Central memory CD8-positive, alpha-beta T cell (primary cell): ENCODE data around the gene LAMA2.

Experiments
- ATAC-seq: fragments of 150-1000 bp; cut with Tn5 transposase; replicated peaks from 2 replicates; pipeline ENCODE4 v1.10.0; 2022; ENCODE audit warnings: mild to moderate bottlenecking, moderate FRiP score, moderate number of reproducible peaks; ENCODE audit not compliant: poor library complexity, severe bottlenecking; ENCODE audit errors: extremely low read depth
- DNase-seq, 2 donors: peaks; one replicate each; pipeline ENCODE4 v3.0.0; 2021; ENCODE audit warnings: low spot score in 2 of 2
- H3K27ac Mint-ChIP-seq: one replicate; pipeline ENCODE4 v1.8.0; 2022; ENCODE audit warnings: low read depth, mild to moderate bottlenecking, moderate library complexity, mixed read lengths
- H3K27me3 Mint-ChIP-seq: one replicate; pipeline ENCODE4 v1.8.0; 2022; ENCODE audit warnings: mixed read lengths
- H3K36me3 Mint-ChIP-seq: one replicate; pipeline ENCODE4 v1.8.0; 2022; ENCODE audit warnings: mild to moderate bottlenecking, moderate library complexity, mixed read lengths; ENCODE audit not compliant: insufficient read depth
- H3K4me1 Mint-ChIP-seq: one replicate; pipeline ENCODE4 v1.8.0; 2022; ENCODE audit warnings: mixed read lengths
- H3K4me3 Mint-ChIP-seq: one replicate; pipeline ENCODE4 v1.8.0; 2022; ENCODE audit warnings: mild to moderate bottlenecking, moderate library complexity, mixed read lengths
- H3K9me3 Mint-ChIP-seq: one replicate; pipeline ENCODE4 v1.8.0; 2022; ENCODE audit warnings: mixed read lengths

The LAMA2 gene

GRCh38 chr6:129240492-129240853 is 357.5 kb downstream of the LAMA2 start:
- no peak overlapping the region for H3K27ac Mint-ChIP-seq
- H3K27me3 Mint-ChIP-seq: peaks cover 18% of the 10 kb centered on the region
- DNase-seq: no peak
- no peak overlapping the region for H3K4me3 Mint-ChIP-seq
- no peak for ATAC-seq
- no peaks in the 10 kb centered on the region for H3K4me1 Mint-ChIP-seq
- H3K36me3 Mint-ChIP-seq: no peaks in the 10 kb centered on the region
- H3K9me3 Mint-ChIP-seq: no peaks in the 10 kb centered on the region

- ATAC-seq (no peak), DNase-seq (no peak)
- Mint-ChIP-seq H3K9me3 (no peaks in the 10 kb centered on the region), H3K27me3 (peaks cover 25% of the 10 kb centered on the region), H3K27ac (no peak overlapping the region), H3K4me3 (no peak overlapping the region), H3K4me1 (no peaks in the 10 kb centered on the region), H3K36me3 (no peaks in the 10 kb centered on the region)
These were observed 359.6 kb downstream of the LAMA2 start for GRCh38 chr6:129242546-129242945.

GRCh38 chr6:129243377-129243776 is 360.4 kb downstream of the LAMA2 start:
- no peak overlapping the region for H3K27ac Mint-ChIP-seq
- peaks cover 32% of the 10 kb centered on the region for H3K27me3 Mint-ChIP-seq
- no peak overlapping the region for H3K4me3 Mint-ChIP-seq

GRCh38 chr6:129248946-129249345 is 366.0 kb downstream of the LAMA2 start:
- Mint-ChIP-seq H3K27ac (no peak overlapping the region), H3K9me3 (no peaks in the 10 kb centered on the region), H3K36me3 (no peaks in the 10 kb centered on the region), H3K4me3 (no peak overlapping the region), H3K4me1 (no peaks in the 10 kb centered on the region), H3K27me3 (peaks cover 60% of the 10 kb centered on the region)
- no peak for DNase-seq
- no peak for ATAC-seq

More at GRCh38 chr6:129243377-129243776, 360.4 kb downstream of the LAMA2 start:
- H3K9me3 Mint-ChIP-seq: no peaks in the 10 kb centered on the region
- no peaks in the 10 kb centered on the region for H3K4me1 Mint-ChIP-seq
- ATAC-seq (no peak), DNase-seq (no peak)
- no peaks in the 10 kb centered on the region for H3K36me3 Mint-ChIP-seq

- DNase-seq (no peak), ATAC-seq (peak; percentile 55)
- Mint-ChIP-seq H3K36me3 (no peaks in the 10 kb centered on the region), H3K27me3 (peaks cover 59% of the 10 kb centered on the region), H3K4me1 (no peaks in the 10 kb centered on the region), H3K9me3 (no peaks in the 10 kb centered on the region), H3K27ac (no peak overlapping the region), H3K4me3 (no peak overlapping the region)
These were observed 368.9 kb downstream of the LAMA2 start for GRCh38 chr6:129251669-129252376.

GRCh38 chr6:129252377-129253071 is 369.6 kb downstream of the LAMA2 start:
- no peak overlapping the region for H3K4me3 Mint-ChIP-seq
- peaks cover 58% of the 10 kb centered on the region for H3K27me3 Mint-ChIP-seq
- H3K9me3 Mint-ChIP-seq: no peaks in the 10 kb centered on the region
- no peak overlapping the region for H3K27ac Mint-ChIP-seq
- no peaks in the 10 kb centered on the region for H3K4me1 Mint-ChIP-seq
- no peaks in the 10 kb centered on the region for H3K36me3 Mint-ChIP-seq
- DNase-seq (no peak), ATAC-seq (no peak)

GRCh38 chr6:129253242-129253641 is 370.3 kb downstream of the LAMA2 start:
- DNase-seq (no peak), ATAC-seq (no peak)
- Mint-ChIP-seq H3K27ac (no peak overlapping the region), H3K27me3 (peaks cover 51% of the 10 kb centered on the region), H3K9me3 (no peaks in the 10 kb centered on the region), H3K4me1 (no peaks in the 10 kb centered on the region), H3K4me3 (no peak overlapping the region), H3K36me3 (no peaks in the 10 kb centered on the region)

- H3K9me3 Mint-ChIP-seq: no peaks in the 10 kb centered on the region
- ATAC-seq (no peak), DNase-seq (no peak)
- H3K4me1 Mint-ChIP-seq: no peaks in the 10 kb centered on the region
- H3K27ac Mint-ChIP-seq: no peak overlapping the region
- H3K36me3 Mint-ChIP-seq: no peaks in the 10 kb centered on the region
- peaks cover 48% of the 10 kb centered on the region for H3K27me3 Mint-ChIP-seq
- H3K4me3 Mint-ChIP-seq: no peak overlapping the region
These were observed 370.8 kb downstream of the LAMA2 start for GRCh38 chr6:129253727-129254126.

GRCh38 chr6:129257196-129257595 is 374.3 kb downstream of the LAMA2 start:
- Mint-ChIP-seq H3K27ac (no peak overlapping the region), H3K9me3 (no peaks in the 10 kb centered on the region), H3K27me3 (peaks cover 20% of the 10 kb centered on the region), H3K4me3 (no peak overlapping the region), H3K4me1 (no peaks in the 10 kb centered on the region), H3K36me3 (no peaks in the 10 kb centered on the region)
- DNase-seq: no peak
- ATAC-seq: no peak

GRCh38 chr6:129262661-129263060 is 379.7 kb downstream of the LAMA2 start:
- DNase-seq (no peak), ATAC-seq (no peak)
- no peak overlapping the region for H3K4me3 Mint-ChIP-seq
- no peaks in the 10 kb centered on the region for H3K4me1 Mint-ChIP-seq
- no peaks in the 10 kb centered on the region for H3K36me3 Mint-ChIP-seq
- no peak overlapping the region for H3K27ac Mint-ChIP-seq
- no peaks in the 10 kb centered on the region for H3K27me3 Mint-ChIP-seq
- H3K9me3 Mint-ChIP-seq: no peaks in the 10 kb centered on the region

- H3K27ac Mint-ChIP-seq: no peak overlapping the region
- H3K9me3 Mint-ChIP-seq: no peaks in the 10 kb centered on the region
- no peaks in the 10 kb centered on the region for H3K36me3 Mint-ChIP-seq
- ATAC-seq (no peak), DNase-seq (no peak)
- no peaks in the 10 kb centered on the region for H3K4me1 Mint-ChIP-seq
- no peak overlapping the region for H3K4me3 Mint-ChIP-seq
- H3K27me3 Mint-ChIP-seq: no peaks in the 10 kb centered on the region
These were observed 380.2 kb downstream of the LAMA2 start for GRCh38 chr6:129263176-129263575.

- Mint-ChIP-seq H3K4me1 (no peaks in the 10 kb centered on the region), H3K36me3 (no peaks in the 10 kb centered on the region), H3K27ac (no peak overlapping the region), H3K4me3 (no peak overlapping the region), H3K27me3 (no peaks in the 10 kb centered on the region), H3K9me3 (no peaks in the 10 kb centered on the region)
- ATAC-seq (no peak), DNase-seq (no peak)
These were observed 381.6 kb downstream of the LAMA2 start for GRCh38 chr6:129264480-129265045.

- H3K9me3 Mint-ChIP-seq: no peaks in the 10 kb centered on the region
- peaks cover 2% of the 10 kb centered on the region for H3K36me3 Mint-ChIP-seq
- H3K4me1 Mint-ChIP-seq: no peaks in the 10 kb centered on the region
- H3K27ac Mint-ChIP-seq: no peak overlapping the region
- ATAC-seq (no peak), DNase-seq (no peak)
- H3K4me3 Mint-ChIP-seq: no peak overlapping the region
- no peaks in the 10 kb centered on the region for H3K27me3 Mint-ChIP-seq
These were observed 384.1 kb downstream of the LAMA2 start for GRCh38 chr6:129267028-129267427.
